ENCODE results near the gene CENPS. TPM values are rescaled to one million over a fixed set of nuclear protein-coding genes. Genes with fewer than 3 reads are reported as not detected.
A peak's percentile ranks its signal among the peaks of the same experiment; 100 is the strongest.

CENPS gene
- total RNA-seq, 4 donors from 2014 or later, result 5.8 to 22.4 (median 11.4) TPM

DNA sequence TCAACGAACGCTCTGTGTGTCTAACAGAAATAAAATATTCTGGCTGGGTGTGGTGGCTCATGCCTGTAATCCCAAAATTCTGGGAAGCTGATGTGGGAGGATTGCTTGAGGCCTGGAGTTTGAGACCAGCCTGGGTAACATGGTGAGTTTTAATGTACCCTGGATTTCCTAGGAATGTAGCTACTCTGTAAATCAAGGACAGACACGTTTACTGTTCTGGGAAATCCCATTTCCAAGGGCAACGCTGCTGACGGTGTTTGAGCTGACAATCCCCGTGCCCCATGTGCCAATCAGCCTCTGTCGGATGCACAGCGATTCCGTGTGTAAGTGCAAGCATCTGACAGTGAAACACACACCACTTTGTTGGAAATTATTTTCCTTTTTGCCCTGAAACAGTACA, 27.6 kb downstream of the CENPS start:
- H3K36me3 ChIP-seq, result peaks cover 12 to 14% of the 10 kb centered on the region in 2 donors
- intact Hi-C loops (cut with DNase I), result no loop called here
- TF ChIP-seq POLR2A (IDR thresholded peaks at IDR 0.05), result no peak
- TF ChIP-seq, protein P1, sequence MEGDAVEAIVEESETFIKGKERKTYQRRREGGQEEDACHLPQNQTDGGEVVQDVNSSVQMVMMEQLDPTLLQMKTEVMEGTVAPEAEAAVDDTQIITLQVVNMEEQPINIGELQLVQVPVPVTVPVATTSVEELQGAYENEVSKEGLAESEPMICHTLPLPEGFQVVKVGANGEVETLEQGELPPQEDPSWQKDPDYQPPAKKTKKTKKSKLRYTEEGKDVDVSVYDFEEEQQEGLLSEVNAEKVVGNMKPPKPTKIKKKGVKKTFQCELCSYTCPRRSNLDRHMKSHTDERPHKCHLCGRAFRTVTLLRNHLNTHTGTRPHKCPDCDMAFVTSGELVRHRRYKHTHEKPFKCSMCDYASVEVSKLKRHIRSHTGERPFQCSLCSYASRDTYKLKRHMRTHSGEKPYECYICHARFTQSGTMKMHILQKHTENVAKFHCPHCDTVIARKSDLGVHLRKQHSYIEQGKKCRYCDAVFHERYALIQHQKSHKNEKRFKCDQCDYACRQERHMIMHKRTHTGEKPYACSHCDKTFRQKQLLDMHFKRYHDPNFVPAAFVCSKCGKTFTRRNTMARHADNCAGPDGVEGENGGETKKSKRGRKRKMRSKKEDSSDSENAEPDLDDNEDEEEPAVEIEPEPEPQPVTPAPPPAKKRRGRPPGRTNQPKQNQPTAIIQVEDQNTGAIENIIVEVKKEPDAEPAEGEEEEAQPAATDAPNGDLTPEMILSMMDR (IDR thresholded peaks at IDR 0.05), result no peak
- H3K4me3 ChIP-seq (replicated peaks in 1 of 3), result no peak overlapping the region
- no peak for DNase-seq
- no peaks in the 10 kb centered on the region for H3K9me3 ChIP-seq
- no peak overlapping the region for H3K27ac ChIP-seq
- H3K4me1 ChIP-seq, result no peaks in the 10 kb centered on the region
- WGBS, 2 donors, result 84 to 89% methylated on average over 9 of the region's 9 CpGs
- H3K27me3 ChIP-seq, result no peaks in the 10 kb centered on the region

DNA sequence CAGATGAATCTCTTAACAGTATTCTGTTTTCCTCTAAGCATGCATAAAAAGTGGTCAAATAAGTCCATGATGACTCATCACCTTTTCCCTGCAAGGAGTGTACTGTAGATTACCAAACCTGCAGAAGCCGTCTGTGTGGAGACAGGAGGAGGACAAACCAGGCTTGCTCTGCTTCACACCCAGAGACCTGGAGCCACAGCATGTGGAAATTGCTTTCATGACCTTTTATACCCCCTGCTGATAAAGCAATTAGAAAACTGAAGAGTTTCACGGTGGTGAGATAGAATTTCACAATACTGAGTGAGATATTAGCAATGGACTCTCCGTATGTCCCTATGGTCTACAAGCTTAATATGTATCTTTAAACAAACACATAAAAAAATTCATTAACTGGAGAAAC, 29.0 kb downstream of the CENPS start:
- peaks cover 21 to 23% of the 10 kb centered on the region in 2 donors for H3K36me3 ChIP-seq
- no peaks in the 10 kb centered on the region for H3K27me3 ChIP-seq
- intact Hi-C loops (cut with DNase I), result no loop called here
- H3K4me3 ChIP-seq (replicated peaks in 1 of 3), result no peak overlapping the region
- DNase-seq, result no peak
- H3K27ac ChIP-seq, result no peak overlapping the region
- 73 to 80% methylated on average over 3 of the region's 3 CpGs for WGBS, 2 donors
- no peaks in the 10 kb centered on the region for H3K9me3 ChIP-seq
- no peak for TF ChIP-seq POLR2A (IDR thresholded peaks at IDR 0.05)
- TF ChIP-seq, protein P1 (IDR thresholded peaks at IDR 0.05), result no peak
- no peaks in the 10 kb centered on the region for H3K4me1 ChIP-seq

DNA sequence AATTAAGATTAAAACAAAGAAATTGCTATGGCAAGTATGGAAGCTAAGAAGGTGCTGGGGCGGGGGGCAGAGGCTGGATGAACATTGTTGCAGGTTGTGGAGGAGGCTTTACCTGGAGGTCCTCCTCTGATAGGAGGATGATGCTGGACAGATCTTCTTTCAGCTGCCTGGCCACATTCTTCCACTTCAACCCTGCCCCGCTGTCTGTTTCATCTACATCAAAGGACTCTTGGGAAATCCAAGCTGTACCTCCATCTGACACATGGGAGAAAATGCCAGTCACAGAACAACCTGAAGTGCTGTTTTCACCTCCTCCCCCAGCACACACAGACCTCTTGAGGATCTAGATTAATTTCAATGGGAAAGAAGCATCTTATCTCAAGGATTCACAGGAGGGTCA, 36.8 kb downstream of the CENPS start:
- H3K4me1 ChIP-seq, result peaks cover 0 to 8% of the 10 kb centered on the region in 2 donors
- no peak for DNase-seq
- 97 to 98% methylated on average over 2 of the region's 2 CpGs for WGBS, 2 donors
- H3K27me3 ChIP-seq, result no peaks in the 10 kb centered on the region
- no peak overlapping the region for H3K27ac ChIP-seq
- intact Hi-C loops (cut with DNase I), result no loop called here
- H3K4me3 ChIP-seq (replicated peaks in 1 of 3), result no peak overlapping the region
- H3K36me3 ChIP-seq, result peaks cover 24 to 60% of the 10 kb centered on the region in 2 donors
- TF ChIP-seq, protein P1 (IDR thresholded peaks at IDR 0.05), result no peak
- no peak for TF ChIP-seq POLR2A (IDR thresholded peaks at IDR 0.05)
- H3K9me3 ChIP-seq, result no peaks in the 10 kb centered on the region

DNA sequence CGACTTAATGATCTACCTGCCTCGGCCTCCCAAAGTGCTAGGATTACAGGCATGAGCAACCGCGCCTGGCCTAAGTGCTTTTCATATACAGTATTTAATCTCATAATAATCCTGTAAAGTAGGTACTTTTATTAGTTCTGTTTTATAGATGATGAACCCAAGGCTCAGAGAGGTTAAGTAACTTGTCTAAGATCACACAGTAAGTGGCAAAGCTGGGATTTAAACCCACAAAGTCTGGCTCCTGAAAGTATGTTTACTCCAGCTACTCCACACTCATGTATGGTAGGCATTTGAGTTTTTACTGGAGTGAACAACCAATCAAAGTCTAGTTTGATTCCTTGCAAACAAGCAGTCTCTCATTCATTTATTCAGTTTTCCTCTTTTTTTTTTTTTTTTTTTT, 39.8 kb downstream of the CENPS start:
- intact Hi-C loops (cut with DNase I), result no loop called here
- Histone ChIP-seq H3K27me3 (no peaks in the 10 kb centered on the region), H3K36me3 (peaks cover 1 to 33% of the 10 kb centered on the region in 2 donors), H3K27ac (no peak overlapping the region), H3K4me3 (replicated peaks in 1 of 3) (no peak overlapping the region), H3K4me1 (peaks cover 0 to 8% of the 10 kb centered on the region in 2 donors), H3K9me3 (no peaks in the 10 kb centered on the region)
- TF ChIP-seq POLR2A (IDR thresholded peaks at IDR 0.05), result no peak
- TF ChIP-seq, protein P1 (IDR thresholded peaks at IDR 0.05), result no peak
- 91 to 97% methylated on average over 4 of the region's 4 CpGs for WGBS, 2 donors
- no peak for DNase-seq

DNA sequence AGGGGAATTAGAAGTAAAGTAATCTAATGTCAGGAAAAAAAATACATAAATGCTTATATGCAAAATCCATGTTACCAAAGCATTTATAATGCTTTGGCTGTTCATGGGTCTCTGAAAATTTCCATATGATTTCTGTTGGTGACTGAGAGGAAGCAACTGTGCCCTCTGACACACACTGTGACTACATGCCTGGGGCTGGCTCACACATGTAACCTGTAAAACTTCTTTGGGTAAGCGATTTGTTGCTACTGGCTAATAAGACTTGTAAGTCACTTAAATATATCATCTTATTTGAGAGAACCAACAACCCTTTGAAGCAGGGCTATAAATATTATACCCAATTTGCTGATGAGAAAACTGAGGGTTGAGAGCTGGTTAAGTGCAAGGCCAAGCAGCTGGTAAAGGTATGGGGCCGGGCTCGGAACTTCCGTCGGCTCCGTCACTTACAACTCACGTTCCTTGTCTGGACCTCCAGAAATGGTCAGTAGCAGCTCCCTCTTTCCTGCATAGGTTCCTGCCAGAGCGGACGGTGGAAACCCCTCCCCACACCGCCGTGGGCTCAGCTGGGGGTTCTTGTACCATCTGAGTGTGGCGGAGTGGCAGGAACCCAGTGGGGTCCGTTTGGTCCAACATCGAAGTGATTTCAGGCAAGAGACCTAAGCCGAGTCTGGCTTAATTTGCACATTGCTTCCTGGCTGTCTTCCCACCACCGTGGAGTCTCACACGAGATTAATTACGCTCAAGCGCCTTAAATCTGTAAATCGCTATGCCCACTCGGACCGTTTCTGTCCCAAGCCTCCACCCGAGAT, 41.4 kb downstream of the CENPS start:
- WGBS, 2 donors, result 6 to 8% methylated on average over 23 of the region's 23 CpGs
- no peak for DNase-seq
- TF ChIP-seq POLR2A (IDR thresholded peaks at IDR 0.05), result no peak
- TF ChIP-seq, protein P1 (IDR thresholded peaks at IDR 0.05), result no peak
- intact Hi-C loops (cut with DNase I), result no loop called here
- Histone ChIP-seq H3K4me1 (peaks cover 4 to 15% of the 10 kb centered on the region in 2 donors), H3K36me3 (peaks cover 0 to 18% of the 10 kb centered on the region in 2 donors), H3K27me3 (no peaks in the 10 kb centered on the region), H3K9me3 (no peaks in the 10 kb centered on the region), H3K4me3 (replicated peaks in 1 of 3) (peak overlapping the region; percentile 31 to 80 (median 60)), H3K27ac (peak overlapping the region in 2 of 3 donors; percentile 20 to 71)
